ENCODE results near the gene FHOD3.

The FHOD3 gene

DNA sequence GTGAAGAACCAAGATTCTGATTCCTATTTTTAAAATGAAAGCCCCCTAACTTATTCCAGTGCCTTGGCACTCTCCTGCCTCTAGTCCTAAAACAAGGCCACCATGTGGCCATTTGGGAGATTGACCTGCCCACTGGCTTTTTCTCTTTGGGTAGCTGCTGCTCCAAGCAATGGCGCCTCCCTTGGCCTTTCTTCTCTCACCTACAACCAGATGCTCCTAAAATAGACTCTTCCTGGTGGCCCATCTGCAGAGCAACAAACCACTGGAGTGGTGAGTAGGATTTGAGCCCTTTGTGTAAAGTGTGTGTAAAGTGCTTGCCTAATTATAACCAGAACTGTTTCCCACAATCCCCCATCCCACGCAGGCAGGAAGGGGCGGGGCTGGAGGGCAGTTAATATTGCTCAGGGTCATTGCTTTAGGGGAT lies 114.2 kb downstream of the FHOD3 start:
- TF ChIP-seq FOXP2 (optimal IDR thresholded peaks at IDR 0.05; ENCODE audit: borderline replicate concordance, extremely low read depth, extremely low read length, insufficient read depth) (no peak), SIN3A (IDR thresholded peaks at IDR 0.05; ENCODE audit: borderline replicate concordance, insufficient read depth, low read length) (no peak), POLR2AphosphoS5 (IDR thresholded peaks at IDR 0.05; ENCODE audit: low read depth, low read length) (no peak), TAF1 (IDR thresholded peaks at IDR 0.05; ENCODE audit: borderline replicate concordance, insufficient read depth, low read length) (no peak)
- TF ChIP-seq, protein P1, sequence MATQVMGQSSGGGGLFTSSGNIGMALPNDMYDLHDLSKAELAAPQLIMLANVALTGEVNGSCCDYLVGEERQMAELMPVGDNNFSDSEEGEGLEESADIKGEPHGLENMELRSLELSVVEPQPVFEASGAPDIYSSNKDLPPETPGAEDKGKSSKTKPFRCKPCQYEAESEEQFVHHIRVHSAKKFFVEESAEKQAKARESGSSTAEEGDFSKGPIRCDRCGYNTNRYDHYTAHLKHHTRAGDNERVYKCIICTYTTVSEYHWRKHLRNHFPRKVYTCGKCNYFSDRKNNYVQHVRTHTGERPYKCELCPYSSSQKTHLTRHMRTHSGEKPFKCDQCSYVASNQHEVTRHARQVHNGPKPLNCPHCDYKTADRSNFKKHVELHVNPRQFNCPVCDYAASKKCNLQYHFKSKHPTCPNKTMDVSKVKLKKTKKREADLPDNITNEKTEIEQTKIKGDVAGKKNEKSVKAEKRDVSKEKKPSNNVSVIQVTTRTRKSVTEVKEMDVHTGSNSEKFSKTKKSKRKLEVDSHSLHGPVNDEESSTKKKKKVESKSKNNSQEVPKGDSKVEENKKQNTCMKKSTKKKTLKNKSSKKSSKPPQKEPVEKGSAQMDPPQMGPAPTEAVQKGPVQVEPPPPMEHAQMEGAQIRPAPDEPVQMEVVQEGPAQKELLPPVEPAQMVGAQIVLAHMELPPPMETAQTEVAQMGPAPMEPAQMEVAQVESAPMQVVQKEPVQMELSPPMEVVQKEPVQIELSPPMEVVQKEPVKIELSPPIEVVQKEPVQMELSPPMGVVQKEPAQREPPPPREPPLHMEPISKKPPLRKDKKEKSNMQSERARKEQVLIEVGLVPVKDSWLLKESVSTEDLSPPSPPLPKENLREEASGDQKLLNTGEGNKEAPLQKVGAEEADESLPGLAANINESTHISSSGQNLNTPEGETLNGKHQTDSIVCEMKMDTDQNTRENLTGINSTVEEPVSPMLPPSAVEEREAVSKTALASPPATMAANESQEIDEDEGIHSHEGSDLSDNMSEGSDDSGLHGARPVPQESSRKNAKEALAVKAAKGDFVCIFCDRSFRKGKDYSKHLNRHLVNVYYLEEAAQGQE (IDR thresholded peaks at IDR 0.05; ENCODE audit: insufficient read depth in 1 of 2, low read depth in 2 of 2, low read length in 2 of 2), result no peak

DNA sequence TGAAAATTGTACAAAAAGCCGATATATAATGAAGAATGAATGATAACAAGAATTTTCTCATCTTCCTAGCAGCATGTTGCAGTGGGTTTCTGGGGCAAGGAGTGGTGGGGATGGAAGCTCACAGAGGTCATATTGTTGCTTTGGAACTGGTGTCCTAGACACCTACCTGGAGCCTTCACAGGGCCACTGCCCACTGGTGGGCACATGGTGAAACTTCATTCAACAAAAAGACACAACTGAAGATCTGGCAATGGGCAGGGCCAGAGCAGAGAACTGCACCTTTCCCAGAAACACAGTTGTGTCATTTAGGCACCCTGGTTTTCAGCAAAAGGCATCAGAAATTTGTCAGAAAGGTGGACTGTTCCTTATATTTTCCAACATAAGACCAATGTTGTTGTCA lies 115.3 kb downstream of the FHOD3 start:
- TF ChIP-seq SIN3A (IDR thresholded peaks at IDR 0.05; ENCODE audit: borderline replicate concordance, insufficient read depth, low read length), result no peak
- TF ChIP-seq FOXP2 (optimal IDR thresholded peaks at IDR 0.05; ENCODE audit: borderline replicate concordance, extremely low read depth, extremely low read length, insufficient read depth), result no peak
- no peak for TF ChIP-seq POLR2AphosphoS5 (IDR thresholded peaks at IDR 0.05; ENCODE audit: low read depth, low read length)
- no peak for TF ChIP-seq TAF1 (IDR thresholded peaks at IDR 0.05; ENCODE audit: borderline replicate concordance, insufficient read depth, low read length)
- TF ChIP-seq, protein P1 (IDR thresholded peaks at IDR 0.05; ENCODE audit: insufficient read depth in 1 of 2, low read depth in 2 of 2, low read length in 2 of 2), result no peak

DNA sequence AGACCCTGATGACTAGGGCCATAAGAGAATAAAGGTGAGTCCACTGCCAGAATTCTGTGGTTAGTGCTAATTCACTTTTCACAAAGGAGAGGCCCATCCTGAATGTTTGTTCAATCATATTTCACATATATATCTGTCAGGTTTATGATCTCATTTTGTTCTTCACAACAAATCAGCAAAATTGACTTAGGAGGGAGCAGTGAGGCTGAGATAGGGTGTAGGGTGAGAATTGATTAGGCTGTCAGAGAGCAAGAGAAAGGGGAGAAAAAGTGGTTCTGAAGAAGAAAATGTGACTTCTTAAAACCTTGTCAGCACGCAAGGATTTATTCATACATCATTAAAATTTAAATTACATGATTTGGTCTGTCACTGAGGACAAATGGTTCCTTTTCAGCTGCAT lies 117.7 kb downstream of the FHOD3 start:
- TF ChIP-seq FOXP2 (optimal IDR thresholded peaks at IDR 0.05; ENCODE audit: borderline replicate concordance, extremely low read depth, extremely low read length, insufficient read depth) (no peak), POLR2AphosphoS5 (IDR thresholded peaks at IDR 0.05; ENCODE audit: low read depth, low read length) (no peak), TAF1 (IDR thresholded peaks at IDR 0.05; ENCODE audit: borderline replicate concordance, insufficient read depth, low read length) (no peak), SIN3A (IDR thresholded peaks at IDR 0.05; ENCODE audit: borderline replicate concordance, insufficient read depth, low read length) (no peak)
- TF ChIP-seq, protein P1 (IDR thresholded peaks at IDR 0.05; ENCODE audit: insufficient read depth in 1 of 2, low read depth in 2 of 2, low read length in 2 of 2), result no peak

DNA sequence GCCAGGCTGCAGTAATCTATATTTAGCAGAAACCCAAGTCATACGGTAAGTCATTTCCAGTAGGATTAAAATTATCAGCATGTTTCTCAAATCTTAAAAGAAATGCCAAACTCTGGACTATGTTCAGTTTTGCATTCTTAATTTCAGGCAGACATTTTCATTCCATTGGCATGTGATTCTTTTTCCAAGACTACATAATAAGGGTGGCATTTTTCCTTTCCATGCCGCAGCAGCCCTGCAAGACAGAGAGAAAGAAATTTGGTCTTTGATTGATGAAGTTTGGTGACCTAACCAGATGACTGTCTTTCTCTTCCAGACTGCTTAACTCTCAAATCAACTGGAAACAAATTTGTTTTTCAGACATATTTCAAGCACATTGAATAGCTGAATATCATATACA lies 118.1 kb downstream of the FHOD3 start:
- no peak for TF ChIP-seq POLR2AphosphoS5 (IDR thresholded peaks at IDR 0.05; ENCODE audit: low read depth, low read length)
- TF ChIP-seq FOXP2 (optimal IDR thresholded peaks at IDR 0.05; ENCODE audit: borderline replicate concordance, extremely low read depth, extremely low read length, insufficient read depth), result no peak
- no peak for TF ChIP-seq TAF1 (IDR thresholded peaks at IDR 0.05; ENCODE audit: borderline replicate concordance, insufficient read depth, low read length)
- TF ChIP-seq, protein P1 (IDR thresholded peaks at IDR 0.05; ENCODE audit: insufficient read depth in 1 of 2, low read depth in 2 of 2, low read length in 2 of 2), result no peak
- TF ChIP-seq SIN3A (IDR thresholded peaks at IDR 0.05; ENCODE audit: borderline replicate concordance, insufficient read depth, low read length), result no peak

Measured in PFSK-1 (cell line).